ENCODE measurements around the gene DST. TPM values are rescaled to one million over a fixed set of nuclear protein-coding genes. Genes with fewer than 3 reads are reported as not detected.

Gene DST
- total RNA-seq, 4 donors from 2014 or later = 189 to 276 (median 219) TPM

GRCh38 chr6:56480246-56480645, 162.4 kb downstream of the DST start:
- TF ChIP-seq CTCF (IDR thresholded peaks at IDR 0.05; ENCODE audit: low read depth) = no peak

GRCh38 chr6:56479381-56479780, 163.3 kb downstream of the DST start:
- no peak for TF ChIP-seq CTCF (IDR thresholded peaks at IDR 0.05; ENCODE audit: low read depth)

GRCh38 chr6:56478202-56478601, 164.5 kb downstream of the DST start:
- no peak for TF ChIP-seq CTCF (IDR thresholded peaks at IDR 0.05; ENCODE audit: low read depth)

DNA sequence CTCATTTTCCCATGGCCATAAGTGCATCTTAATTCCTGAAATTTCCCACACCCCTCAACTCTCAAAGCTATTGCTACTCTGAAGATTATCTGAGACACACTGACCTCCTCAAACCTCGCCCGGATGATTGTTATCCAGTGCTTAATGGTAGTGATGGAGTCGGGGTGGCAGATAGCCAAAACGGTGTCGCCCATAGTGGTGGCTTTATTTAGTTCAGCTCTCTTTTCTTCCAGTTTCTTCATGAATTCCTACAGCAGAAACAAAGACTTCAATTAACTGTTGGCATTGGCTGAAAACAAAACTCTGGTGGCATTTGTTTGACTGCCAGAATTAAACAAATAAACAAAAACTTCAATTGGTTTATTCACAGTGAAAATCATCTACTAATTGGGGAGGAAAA, 165.4 kb downstream of the DST start:
- TF ChIP-seq CTCF (IDR thresholded peaks at IDR 0.05; ENCODE audit: low read depth) = no peak

- TF ChIP-seq CTCF (IDR thresholded peaks at IDR 0.05; ENCODE audit: low read depth) = no peak
These were observed 166.8 kb downstream of the DST start for GRCh38 chr6:56475736-56476457.

- TF ChIP-seq CTCF (IDR thresholded peaks at IDR 0.05; ENCODE audit: low read depth) = no peak
These were observed 168.2 kb downstream of the DST start for GRCh38 chr6:56474532-56474931.

DNA sequence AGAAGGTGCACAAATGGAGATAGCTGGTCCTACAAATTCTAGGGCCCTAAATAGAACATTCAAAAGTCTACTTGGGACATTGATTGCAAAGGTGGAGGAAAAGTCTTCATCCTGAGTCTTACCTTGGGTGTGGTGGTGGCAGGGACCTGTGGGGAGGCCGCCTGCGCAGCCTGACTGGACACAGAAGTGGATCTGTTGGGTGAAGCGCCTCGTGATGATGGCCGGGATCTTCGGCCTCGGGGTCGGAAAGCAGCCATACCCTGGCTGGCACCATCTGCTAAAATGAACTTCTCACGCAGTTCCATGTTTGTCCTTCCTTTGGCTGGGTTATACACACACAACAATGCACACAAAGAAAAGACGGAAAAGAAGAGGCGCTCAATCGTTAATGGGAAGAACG, 179.2 kb downstream of the DST start:
- TF ChIP-seq CTCF (IDR thresholded peaks at IDR 0.05; ENCODE audit: low read depth) = no peak

Data from subcutaneous adipose tissue (tissue), 4 donors.